Measurements from ENCODE around the gene CRACR2B. TPM values are rescaled to one million over a fixed set of nuclear protein-coding genes. Genes with fewer than 3 reads are reported as not detected.
A peak's percentile ranks its signal among the peaks of the same experiment; 100 is the strongest.

CRACR2B gene
- total and polyA plus RNA-seq, 2 donors (not counting 1 experiment from before 2014, with no cell fraction given), result 9.7 to 67.7 TPM

GRCh38 chr11:829176-829846, 1.6 kb downstream of the CRACR2B start:
- Histone ChIP-seq H3K9ac (ENCODE audit: low read length) (peak overlapping the region; percentile 68), H2AFZ (ENCODE audit: insufficient read depth, low read depth, low read length, poor library complexity, severe bottlenecking) (peak overlapping the region; percentile 78), H3K4me2 (replicated peaks; ENCODE audit: low read depth, low read length, poor library complexity, severe bottlenecking) (peak overlapping the region; percentile 99), H3K4me3 (ENCODE audit: control extremely low read depth in 1 of 5, extremely low read depth in 1 of 5, insufficient read depth in 1 of 5, low read depth in 2 of 5, low read length in 4 of 5) (peak overlapping the region in 4 of 5 experiments; percentile 36 to 55 (median 48)), H3K27ac (ENCODE audit: low read length in 2 of 2) (no peak overlapping the region), H3K9me3 (ENCODE audit: control extremely low read depth in 1 of 3, control insufficient read depth in 2 of 3, insufficient read depth in 1 of 3, low read length in 2 of 3) (peaks cover 0 to 15% (median 0%) of the 10 kb centered on the region in 3 donors), H3K4me1 (ENCODE audit: control insufficient read depth in 2 of 2, insufficient read depth in 2 of 2, low read length in 2 of 2) (peaks cover 69 to 70% of the 10 kb centered on the region in 2 donors), H4K20me1 (ENCODE audit: control insufficient read depth, insufficient read depth, low read length, poor library complexity, severe bottlenecking) (peaks cover 61% of the 10 kb centered on the region), H3K79me2 (ENCODE audit: control insufficient read depth, insufficient read depth, low read length) (no peaks in the 10 kb centered on the region), H3K36me3 (replicated peaks in 1 of 2; ENCODE audit: control extremely low read depth in 1 of 2, control insufficient read depth in 1 of 2, extremely low read depth in 1 of 2, insufficient read depth in 2 of 2, low read length in 1 of 2) (peaks cover 0 to 6% of the 10 kb centered on the region in 2 experiments), H3K27me3 (replicated peaks in 1 of 4; ENCODE audit: control extremely low read depth in 1 of 4, control insufficient read depth in 3 of 4, insufficient read depth in 4 of 4, low read length in 3 of 4) (peaks cover 0 to 55% (median 19%) of the 10 kb centered on the region in 4 experiments)
- ChIA-PET POLR2A (interaction anchor here (3.6 to 6.4 kb wide), 2 partner anchors 9 to 13 kb away, joined by 17 to 57 read pairs; partner anchors contain the start of genes PNPLA2, POLR2L and TSPAN4), CTCF (interaction anchor here (0.7 to 0.8 kb wide), 3 partner anchors 17 to 23 kb away, joined by 3 to 4 read pairs (median 3); no protein-coding TSS in a partner anchor)
- Mint-ChIP-seq H3K4me3 (peak overlapping the region; percentile 88), H3K27me3 (peaks cover 7% of the 10 kb centered on the region), H3K9me3 (ENCODE audit: insufficient read depth) (no peaks in the 10 kb centered on the region), H3K4me1 (peaks cover 53% of the 10 kb centered on the region), H3K27ac (no peak overlapping the region)
- TF ChIP-seq EZH2 (IDR thresholded peaks at IDR 0.05; ENCODE audit: borderline replicate concordance, insufficient read depth, low read depth, low read length, poor library complexity, severe bottlenecking), result no peak
- no peak for TF ChIP-seq CTCF (IDR thresholded peaks at IDR 0.05)
- intact Hi-C loops (cut with micrococcal nuclease), result no loop called here
- 6% methylated on average over 40 of the region's 40 CpGs for WGBS (ENCODE audit: insufficient coverage)
- DNase-seq (peak; percentile 58), ATAC-seq (ENCODE audit: low read depth) (peak; percentile 12)
